ENCODE measurements around the gene HMGA1.

GRCh38 chr6:34288581-34288980 is 51.9 kb downstream of the HMGA1 start:
- TF ChIP-seq CTCF (conservative IDR thresholded peaks at IDR 0.05; ENCODE audit: low read depth in 2 of 2) (no peak), ZNF114 (CRISPR knock-in tag; IDR thresholded peaks at IDR 0.05) (no peak), POLR2AphosphoS5 (IDR thresholded peaks at IDR 0.05; ENCODE audit: low read depth) (no peak), EZH2phosphoT487 (IDR thresholded peaks at IDR 0.05; ENCODE audit: unreplicated experiment) (no peak), CREB1 (CRISPR knock-in tag; IDR thresholded peaks at IDR 0.05; ENCODE audit: low read depth) (no peak), ETS1 (IDR thresholded peaks at IDR 0.05) (no peak), EZH2 (IDR thresholded peaks at IDR 0.05; ENCODE audit: low read depth, unreplicated experiment) (no peak), REST (IDR thresholded peaks at IDR 0.05; ENCODE audit: unreplicated experiment) (no peak), JUNB (IDR thresholded peaks at IDR 0.05; ENCODE audit: unreplicated experiment) (no peak)
